K562 (cell line): Measurements from ENCODE around the gene VAMP8. TPM values are rescaled to one million over a fixed set of nuclear protein-coding genes. Genes with fewer than 3 reads are reported as not detected.

Experiments
- ARID3A ChIP-seq: IDR thresholded peaks from 2 replicates; pipeline ENCODE4 v1.6.1; 2012; ENCODE audit warnings: low read depth, low read length, improper control_type of control experiment, borderline replicate concordance
- ATF1 ChIP-seq, 2 experiments: fragments of 450-650 bp in 1 of 2; IDR thresholded peaks; 2 replicates each; pipeline ENCODE4 v1.6.1; 2016; ENCODE audit warnings: missing compliant biosample characterization in 1 of 2, missing genetic modification characterization in 1 of 2
- CC2D1A ChIP-seq: fragments of 450-650 bp; IDR thresholded peaks from 2 replicates; pipeline ENCODE4 v1.6.1; 2017; ENCODE audit warnings: mild to moderate bottlenecking
- DACH1 ChIP-seq: fragments of 450-650 bp; IDR thresholded peaks from 2 replicates; pipeline ENCODE4 v1.6.1; 2018; ENCODE audit not compliant: partially characterized antibody
- GTF2F1 ChIP-seq: IDR thresholded peaks from 2 replicates; pipeline ENCODE4 v1.6.1; 2011; ENCODE audit warnings: low read depth, low read length, improper control_type of control experiment
- HDAC8 ChIP-seq: fragments of 450-650 bp; IDR thresholded peaks from 2 replicates; pipeline ENCODE4 v1.6.1; 2016; ENCODE audit warnings: mild to moderate bottlenecking, missing genetic modification characterization, moderate library complexity, missing compliant biosample characterization
- HNRNPK ChIP-seq: fragments of 200-400 bp; formaldehyde crosslinking; IDR thresholded peaks from one replicate; pipeline ENCODE4 v1.6.1; 2018; ENCODE audit warnings: mild to moderate bottlenecking, low read depth, low read length; ENCODE audit not compliant: poor library complexity, severe bottlenecking
- HSF4 ChIP-seq: fragments of 250-450 bp; sonication (Bioruptor Pico); IDR thresholded peaks from 2 replicates; pipeline ENCODE4 v2.1.2; 2022; ENCODE audit warnings: mild to moderate bottlenecking, moderate library complexity, borderline replicate concordance
- KLF6 ChIP-seq: fragments of 250-450 bp; sonication (Bioruptor Pico); IDR thresholded peaks from 2 replicates; pipeline ENCODE4 v1.4.0; 2020; ENCODE audit warnings: mild to moderate bottlenecking, moderate library complexity, borderline replicate concordance
- MECOM ChIP-seq: fragments of 250-450 bp; sonication (Bioruptor Pico); IDR thresholded peaks from 2 replicates; pipeline ENCODE4 v1.8.0; 2022; ENCODE audit warnings: inconsistent platforms
- MEIS2 ChIP-seq: fragments of 450-650 bp; IDR thresholded peaks from 2 replicates; pipeline ENCODE4 v1.6.1; 2014; ENCODE audit warnings: mild to moderate bottlenecking; ENCODE audit not compliant: partially characterized antibody
- NCOA1 ChIP-seq: fragments of 450-650 bp; IDR thresholded peaks from 2 replicates; pipeline ENCODE4 v1.6.1; 2016; ENCODE audit warnings: low read depth
- NCOA6 ChIP-seq: fragments of 450-650 bp; IDR thresholded peaks from 2 replicates; pipeline ENCODE4 v1.6.1; 2017; ENCODE audit warnings: mild to moderate bottlenecking
- NR2C1 ChIP-seq, 2 experiments: fragments of 450-650 bp; IDR thresholded peaks; 2 replicates each; pipeline ENCODE4 v1.6.1; 2017; ENCODE audit warnings: mild to moderate bottlenecking in 2 of 2, antibody characterized with exemption in 1 of 2, inconsistent platforms in 1 of 2, missing compliant biosample characterization in 1 of 2, missing genetic modification characterization in 1 of 2
- PHB ChIP-seq: fragments of 250-450 bp; sonication (Bioruptor Pico); IDR thresholded peaks from 2 replicates; pipeline ENCODE4 v1.5.0; 2021
- SRSF1 ChIP-seq: fragments of 200-400 bp; formaldehyde crosslinking; IDR thresholded peaks from 2 replicates; pipeline ENCODE4 v1.6.1; 2017; ENCODE audit warnings: mild to moderate bottlenecking, low read depth, low read length, moderate library complexity
- TAF15 ChIP-seq: fragments of 200-400 bp; formaldehyde crosslinking; IDR thresholded peaks from 2 replicates; pipeline ENCODE4 v1.6.1; 2017; ENCODE audit warnings: mild to moderate bottlenecking, low read depth, low read length, moderate library complexity
- ZBTB7A ChIP-seq: IDR thresholded peaks from 2 replicates; pipeline ENCODE4 v1.6.1; 2011; ENCODE audit warnings: low read depth, mild to moderate bottlenecking, low read length, moderate library complexity, borderline replicate concordance; ENCODE audit not compliant: control insufficient read depth
- polyA plus RNA-seq, 8 experiments: library from polyadenylated mRNA; depleted of rRNA in 4 of 8; stranded (reverse) in 5 of 8; unstranded in 3 of 8; fragments of >200 nt; fragmentation: Nextera tagmentation in 2 of 8; fragmentation: Illumina TruSeq in 1 of 8; extraction: Ambion mirVana in 2 of 8; extraction: Trizol in 1 of 8; gene quantifications; 2 replicates each; pipeline versions ENCODE4 v1.2.1 to v1.2.3, GENCODE V29; 2011 to 2014; ENCODE audit warnings: inconsistent platforms in 1 of 8, missing spikeins in 1 of 8
- total RNA-seq, 7 experiments: library from RNA; depleted of rRNA in 6 of 7; stranded (reverse); fragments of >200 nt in 6 of 7; fragmentation: Illumina TruSeq in 2 of 7; extraction: Trizol in 2 of 7; gene quantifications; 2 replicates each; pipeline versions ENCODE4 v1.2.1 to v1.2.3, GENCODE V29; 2011 to 2021; ENCODE audit warnings: low replicate concordance in 1 of 7
- TF ChIP-seq, protein P1 (sequence below): sonication (generic); formaldehyde crosslinking; IDR thresholded peaks from 2 replicates; pipeline ENCODE4 v1.8.0; 2022; ENCODE audit warnings: mild to moderate bottlenecking, missing genetic modification reagents
- TF ChIP-seq, protein P2 (sequence below): IDR thresholded peaks from 2 replicates; pipeline ENCODE4 v1.6.1; 2011; ENCODE audit not compliant: insufficient read length; ENCODE audit errors: extremely low read depth
- TF ChIP-seq, protein P3 (sequence below): fragments of 250-450 bp; sonication (Bioruptor Pico); IDR thresholded peaks from 2 replicates; pipeline ENCODE4 v1.5.0; 2021

The VAMP8 gene
- total and polyA plus RNA-seq, 9 of the 15 experiments (the other 6 are each of a cell fraction or from before 2014, with no cell fraction given), result 107 to 571 (median 248) TPM

GRCh38 chr2:85539361-85540132 is 37.8 kb upstream of the VAMP8 start (continued):
- TF ChIP-seq CC2D1A (no peak), HNRNPK (peak; percentile 97), ZBTB7A (peak; percentile 55; the same call in 1 of the 2 replicates), HDAC8 (tag) (no peak), MEIS2 (no peak), TAF15 (no peak), NCOA6 (no peak), NCOA1 (no peak), PHB (CRISPR knock-in tag) (no peak), HSF4 (CRISPR knock-in tag) (no peak), NR2C1 (IDR thresholded peaks at IDR 0.05) (no peak), NR2C1 (tag; IDR thresholded peaks at IDR 0.05) (no peak), GTF2F1 (0 out of 2 replicates have a peak, but pooled peaks have one; percentile 17), ATF1 (CRISPR knock-in tag; IDR thresholded peaks at IDR 0.05) (no peak), ATF1 (tag; IDR thresholded peaks at IDR 0.05) (0 out of 2 replicates have a peak, but pooled peaks have one; percentile 16), MECOM (CRISPR knock-in tag) (no peak), KLF6 (CRISPR knock-in tag) (no peak), SRSF1 (0 out of 2 replicates have a peak, but pooled peaks have one; percentile 52), DACH1 (no peak), ARID3A (no peak)
- TF ChIP-seq, protein P1, sequence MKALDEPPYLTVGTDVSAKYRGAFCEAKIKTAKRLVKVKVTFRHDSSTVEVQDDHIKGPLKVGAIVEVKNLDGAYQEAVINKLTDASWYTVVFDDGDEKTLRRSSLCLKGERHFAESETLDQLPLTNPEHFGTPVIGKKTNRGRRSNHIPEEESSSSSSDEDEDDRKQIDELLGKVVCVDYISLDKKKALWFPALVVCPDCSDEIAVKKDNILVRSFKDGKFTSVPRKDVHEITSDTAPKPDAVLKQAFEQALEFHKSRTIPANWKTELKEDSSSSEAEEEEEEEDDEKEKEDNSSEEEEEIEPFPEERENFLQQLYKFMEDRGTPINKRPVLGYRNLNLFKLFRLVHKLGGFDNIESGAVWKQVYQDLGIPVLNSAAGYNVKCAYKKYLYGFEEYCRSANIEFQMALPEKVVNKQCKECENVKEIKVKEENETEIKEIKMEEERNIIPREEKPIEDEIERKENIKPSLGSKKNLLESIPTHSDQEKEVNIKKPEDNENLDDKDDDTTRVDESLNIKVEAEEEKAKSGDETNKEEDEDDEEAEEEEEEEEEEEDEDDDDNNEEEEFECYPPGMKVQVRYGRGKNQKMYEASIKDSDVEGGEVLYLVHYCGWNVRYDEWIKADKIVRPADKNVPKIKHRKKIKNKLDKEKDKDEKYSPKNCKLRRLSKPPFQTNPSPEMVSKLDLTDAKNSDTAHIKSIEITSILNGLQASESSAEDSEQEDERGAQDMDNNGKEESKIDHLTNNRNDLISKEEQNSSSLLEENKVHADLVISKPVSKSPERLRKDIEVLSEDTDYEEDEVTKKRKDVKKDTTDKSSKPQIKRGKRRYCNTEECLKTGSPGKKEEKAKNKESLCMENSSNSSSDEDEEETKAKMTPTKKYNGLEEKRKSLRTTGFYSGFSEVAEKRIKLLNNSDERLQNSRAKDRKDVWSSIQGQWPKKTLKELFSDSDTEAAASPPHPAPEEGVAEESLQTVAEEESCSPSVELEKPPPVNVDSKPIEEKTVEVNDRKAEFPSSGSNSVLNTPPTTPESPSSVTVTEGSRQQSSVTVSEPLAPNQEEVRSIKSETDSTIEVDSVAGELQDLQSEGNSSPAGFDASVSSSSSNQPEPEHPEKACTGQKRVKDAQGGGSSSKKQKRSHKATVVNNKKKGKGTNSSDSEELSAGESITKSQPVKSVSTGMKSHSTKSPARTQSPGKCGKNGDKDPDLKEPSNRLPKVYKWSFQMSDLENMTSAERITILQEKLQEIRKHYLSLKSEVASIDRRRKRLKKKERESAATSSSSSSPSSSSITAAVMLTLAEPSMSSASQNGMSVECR (CRISPR knock-in tag), result peak; percentile 91
- TF ChIP-seq, protein P2, sequence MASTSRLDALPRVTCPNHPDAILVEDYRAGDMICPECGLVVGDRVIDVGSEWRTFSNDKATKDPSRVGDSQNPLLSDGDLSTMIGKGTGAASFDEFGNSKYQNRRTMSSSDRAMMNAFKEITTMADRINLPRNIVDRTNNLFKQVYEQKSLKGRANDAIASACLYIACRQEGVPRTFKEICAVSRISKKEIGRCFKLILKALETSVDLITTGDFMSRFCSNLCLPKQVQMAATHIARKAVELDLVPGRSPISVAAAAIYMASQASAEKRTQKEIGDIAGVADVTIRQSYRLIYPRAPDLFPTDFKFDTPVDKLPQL, result no peak
- TF ChIP-seq, protein P3, sequence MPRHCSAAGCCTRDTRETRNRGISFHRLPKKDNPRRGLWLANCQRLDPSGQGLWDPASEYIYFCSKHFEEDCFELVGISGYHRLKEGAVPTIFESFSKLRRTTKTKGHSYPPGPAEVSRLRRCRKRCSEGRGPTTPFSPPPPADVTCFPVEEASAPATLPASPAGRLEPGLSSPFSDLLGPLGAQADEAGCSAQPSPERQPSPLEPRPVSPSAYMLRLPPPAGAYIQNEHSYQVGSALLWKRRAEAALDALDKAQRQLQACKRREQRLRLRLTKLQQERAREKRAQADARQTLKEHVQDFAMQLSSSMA (CRISPR knock-in tag), result no peak
